Subcutaneous abdominal adipose tissue (tissue), 5 donors: ENCODE measurements around the gene FASTKD3.

Experiments used
- H3K27ac ChIP-seq: one replicate; pipeline ENCODE4 v1.7.0; 2013; ENCODE audit warnings: low read depth, mild to moderate bottlenecking, inconsistent platforms, low read length, moderate library complexity
- H3K27me3 ChIP-seq, 5 donors: one replicate each; pipeline ENCODE4 v1.7.0; 2013; ENCODE audit warnings: low read length in 5 of 5, inconsistent platforms in 1 of 5; ENCODE audit not compliant: control insufficient read depth in 5 of 5, insufficient read depth in 4 of 5
- H3K36me3 ChIP-seq, 5 donors: one replicate each; pipeline ENCODE4 v1.7.0; 2013; ENCODE audit warnings: low read length in 5 of 5; ENCODE audit not compliant: control insufficient read depth in 5 of 5, insufficient read depth in 5 of 5
- H3K4me1 ChIP-seq, 5 donors: one replicate each; pipeline ENCODE4 v1.7.0; 2013; ENCODE audit warnings: low read length in 5 of 5, mild to moderate bottlenecking in 3 of 5, moderate library complexity in 1 of 5; ENCODE audit not compliant: control insufficient read depth in 5 of 5, insufficient read depth in 5 of 5
- H3K4me3 ChIP-seq, 5 donors: one replicate each; pipeline ENCODE4 v1.7.0; 2013; ENCODE audit warnings: low read length in 5 of 5, low read depth in 1 of 5
- H3K9ac ChIP-seq, 5 donors: one replicate each; pipeline ENCODE4 v1.7.0; 2013; ENCODE audit warnings: low read length in 5 of 5, mild to moderate bottlenecking in 4 of 5, moderate library complexity in 3 of 5
- H3K9me3 ChIP-seq, 5 donors: one replicate each; pipeline ENCODE4 v1.7.0; 2013; ENCODE audit warnings: low read length in 5 of 5; ENCODE audit not compliant: control insufficient read depth in 5 of 5
- donor health status: healthy.
- donor health status: healthy.
- donor health status: healthy.
- donor health status: healthy.
- donor health status: healthy.

Gene FASTKD3

DNA sequence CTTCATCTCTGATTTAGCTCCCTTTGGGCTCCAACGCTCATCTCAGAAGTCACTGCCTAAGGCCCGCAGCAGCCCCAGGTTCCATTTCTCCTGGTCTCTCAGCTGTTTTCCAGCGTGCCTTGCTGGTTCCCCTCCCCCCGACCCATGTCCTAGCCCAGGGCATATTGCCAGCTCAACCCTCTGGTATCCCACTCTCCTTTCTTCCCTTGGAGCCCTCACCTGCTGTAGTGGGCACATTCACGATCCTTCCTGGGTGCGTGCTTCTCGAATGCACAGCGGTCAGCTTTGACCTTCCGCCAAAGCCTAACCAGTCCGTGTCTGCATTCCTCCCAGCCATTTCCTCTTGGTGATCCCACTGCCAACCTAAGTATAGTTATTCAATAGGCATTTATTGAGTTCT lies 54.0 kb downstream of the FASTKD3 start:
- Histone ChIP-seq H3K36me3 (no peaks in the 10 kb centered on the region), H3K4me3 (no peak overlapping the region), H3K27ac (no peak overlapping the region)

DNA sequence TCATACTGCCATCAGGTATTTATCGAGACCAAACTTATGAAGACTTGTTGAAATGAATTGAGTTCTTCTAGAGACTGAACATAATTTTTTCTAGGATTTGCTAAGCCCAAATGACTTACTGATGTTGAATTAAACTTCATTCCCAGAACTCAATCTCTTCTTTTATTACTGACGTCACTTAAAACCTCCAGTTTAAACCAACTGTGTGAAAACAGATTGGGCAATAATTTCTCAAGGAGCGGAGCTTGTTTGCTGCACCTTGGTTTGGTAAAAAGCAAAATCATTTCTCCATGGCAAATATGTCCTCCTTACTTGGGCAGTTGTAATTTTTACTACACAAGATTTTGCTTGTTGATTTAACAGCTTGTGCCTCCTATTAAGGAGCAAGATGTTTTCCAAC lies 55.3 kb downstream of the FASTKD3 start:
- Histone ChIP-seq H3K9me3 (no peaks in the 10 kb centered on the region), H3K4me1 (peaks cover 0 to 9% (median 6%) of the 10 kb centered on the region in 5 donors), H3K4me3 (no peak overlapping the region), H3K27me3 (peaks cover 0 to 4% (median 0%) of the 10 kb centered on the region in 5 donors), H3K9ac (no peak overlapping the region), H3K36me3 (no peaks in the 10 kb centered on the region), H3K27ac (no peak overlapping the region)

More for the DNA sequence above, 54.0 kb downstream of the FASTKD3 start:
- Histone ChIP-seq H3K4me1 (peaks cover 0 to 9% (median 6%) of the 10 kb centered on the region in 5 donors), H3K9me3 (no peaks in the 10 kb centered on the region), H3K9ac (no peak overlapping the region), H3K27me3 (peaks cover 0 to 6% (median 0%) of the 10 kb centered on the region in 5 donors)

DNA sequence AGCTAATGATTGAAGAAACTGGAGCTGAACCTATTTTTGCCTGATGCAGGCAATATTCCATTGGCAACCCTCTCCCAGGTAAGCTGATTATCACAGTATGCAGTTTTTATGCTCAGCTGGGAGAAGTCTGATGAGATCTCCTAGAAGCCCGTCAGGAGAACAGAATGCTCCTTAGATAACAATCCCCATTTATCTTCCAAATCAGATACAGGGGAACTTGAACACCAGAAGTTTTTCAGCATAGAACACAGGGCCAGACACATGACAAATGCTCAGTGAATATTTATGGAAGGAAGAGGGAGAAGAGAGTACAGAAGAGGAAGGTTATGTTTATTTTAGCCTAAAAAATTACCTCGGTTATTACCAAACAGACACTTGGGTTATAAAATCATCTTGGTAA lies 55.8 kb downstream of the FASTKD3 start:
- H3K9me3 ChIP-seq: no peaks in the 10 kb centered on the region
- H3K4me1 ChIP-seq: peaks cover 0 to 9% (median 6%) of the 10 kb centered on the region in 5 donors
- H3K27me3 ChIP-seq: peaks cover 0 to 4% (median 0%) of the 10 kb centered on the region in 5 donors
- H3K36me3 ChIP-seq: no peaks in the 10 kb centered on the region
- no peak overlapping the region for H3K4me3 ChIP-seq
- H3K9ac ChIP-seq: no peak overlapping the region
- H3K27ac ChIP-seq: no peak overlapping the region

DNA sequence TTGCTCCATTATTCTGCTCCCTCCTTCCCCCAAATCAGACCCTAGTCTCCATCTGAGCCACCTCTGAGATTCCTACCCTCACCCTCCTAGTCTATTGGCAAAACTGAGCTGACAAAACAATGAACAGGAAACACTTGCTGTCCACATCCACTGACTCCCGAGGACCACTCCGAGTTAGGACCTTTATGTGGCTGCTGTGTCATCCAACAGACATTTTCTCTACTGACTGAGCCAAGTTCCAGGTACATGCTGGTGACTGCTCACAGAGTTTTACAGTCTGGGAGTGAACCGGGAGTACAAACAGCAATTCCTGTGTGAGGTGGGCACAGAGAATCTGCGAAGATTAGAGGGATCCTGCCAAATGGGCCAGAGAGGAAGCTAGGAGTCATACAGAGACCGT lies 57.1 kb downstream of the FASTKD3 start:
- H3K36me3 ChIP-seq: no peaks in the 10 kb centered on the region
- H3K9ac ChIP-seq: no peak overlapping the region
- no peak overlapping the region for H3K27ac ChIP-seq
- peaks cover 0 to 9% (median 6%) of the 10 kb centered on the region in 5 donors for H3K4me1 ChIP-seq
- H3K27me3 ChIP-seq: peaks cover 0 to 4% (median 0%) of the 10 kb centered on the region in 5 donors
- H3K9me3 ChIP-seq: no peaks in the 10 kb centered on the region
- H3K4me3 ChIP-seq: no peak overlapping the region
